HepG2 (cell line): Measurements from ENCODE around the gene PARD3. TPM values are rescaled to one million over a fixed set of nuclear protein-coding genes. Genes with fewer than 3 reads are reported as not detected.

Experiments
- ATAC-seq: fragments of 200-7000 bp; cut with Tn5 transposase; 3 replicates; pipeline ENCODE4 v1.9.1; 2020; ENCODE audit warnings: mild to moderate bottlenecking, moderate library complexity
- BruUV-seq: library from RNA; stranded (reverse); fragments of 400-500 nt; replicated peaks from 2 replicates; lab custom pipeline; 2021; lab: Mats Ljungman, UMichigan
- CTCF ChIA-PET: fragments of 300-600 bp; formaldehyde crosslinking; extraction: SDS; loops from one replicate; lab custom pipeline; 2021; ENCODE audit warnings: low total read pairs, inconsistent platforms, low intra/inter-chr PET ratio; lab: Yijun Ruan, JAX
- POLR2A ChIA-PET: fragments of 350-600 bp; sonication (Branson Sonifier 250); formaldehyde crosslinking; loops from one replicate; lab custom pipeline; 2020; ENCODE audit warnings: antibody characterized with exemption, inconsistent platforms; lab: Yijun Ruan, JAX
- DNase-seq: peaks from one replicate; pipeline ENCODE4 v3.0.0-alpha.2; 2015; ENCODE audit warnings: low spot score
- FAIRE-seq: peaks from 3 replicates; lab custom pipeline; 2011; peaks lifted over from hg19 to GRCh38; lab: Jason Lieb, UNC
- H2AFZ ChIP-seq: one replicate; pipeline ENCODE4 v1.6.1; 2011; ENCODE audit warnings: low read length, inconsistent platforms
- H3K27ac ChIP-seq: fragments of 300-600 bp; 3 replicates; pipeline ENCODE4 v1.8.0; 2011; ENCODE audit warnings: mixed run types, mild to moderate bottlenecking, mixed read lengths, low read length, inconsistent platforms; ENCODE audit not compliant: insufficient read depth; ENCODE audit errors: extremely low read length
- H3K27me3 ChIP-seq, 2 experiments: fragments of 200-600 bp in 1 of 2; 2 replicates in 1 of 2; 3 replicates in 1 of 2; pipeline versions ENCODE4 v1.6.0 to v1.8.0; 2011; ENCODE audit warnings: low read length in 2 of 2, mild to moderate bottlenecking in 2 of 2, moderate library complexity in 2 of 2, inconsistent platforms in 1 of 2; ENCODE audit not compliant: insufficient read depth in 2 of 2, control insufficient read depth in 1 of 2
- H3K36me3 ChIP-seq, 2 experiments: fragments of 200-600 bp in 1 of 2; replicated peaks in 1 of 2; 2 replicates in 1 of 2; 3 replicates in 1 of 2; pipeline versions ENCODE4 v1.5.1 to v1.8.0; 2011; ENCODE audit warnings: low read length in 2 of 2, inconsistent platforms in 1 of 2; ENCODE audit not compliant: insufficient read depth in 2 of 2, control insufficient read depth in 1 of 2
- H3K4me1 ChIP-seq: 2 replicates; pipeline ENCODE4 v1.5.1; 2012; ENCODE audit warnings: low read length, inconsistent platforms; ENCODE audit not compliant: insufficient read depth
- H3K4me2 ChIP-seq: 2 replicates; pipeline ENCODE4 v1.6.0; 2011; ENCODE audit warnings: low read depth, low read length, inconsistent platforms
- H3K4me3 ChIP-seq, 3 experiments: fragments of 200-600 bp in 1 of 3; sonication (generic), shearing (Covaris generic) in 1 of 3; replicated peaks in 1 of 3; 2 replicates each; pipeline ENCODE4 v1.5.1; 2011 to 2016; ENCODE audit warnings: low read length in 3 of 3, inconsistent platforms in 2 of 3, low read depth in 2 of 3, mild to moderate bottlenecking in 2 of 3, control low read depth in 1 of 3, mixed read lengths in 1 of 3; ENCODE audit not compliant: insufficient read depth in 1 of 3
- H3K79me2 ChIP-seq: one replicate; pipeline ENCODE4 v1.6.1; 2011; ENCODE audit warnings: low read length, inconsistent platforms; ENCODE audit not compliant: insufficient read depth
- H3K9ac ChIP-seq: 2 replicates; pipeline ENCODE4 v1.6.0; 2011; ENCODE audit warnings: mild to moderate bottlenecking, low read depth, low read length, inconsistent platforms; ENCODE audit not compliant: insufficient read depth
- H3K9me3 ChIP-seq: 2 replicates; pipeline ENCODE4 v1.5.1; 2012; ENCODE audit warnings: mild to moderate bottlenecking, low read length
- H4K20me1 ChIP-seq: 2 replicates; pipeline ENCODE4 v1.6.0; 2011; ENCODE audit warnings: inconsistent platforms, mild to moderate bottlenecking, low read length, moderate library complexity; ENCODE audit not compliant: insufficient read depth
- ATF1 ChIP-seq: IDR thresholded peaks from 2 replicates; pipeline ENCODE4 v1.6.1; 2016; ENCODE audit warnings: mild to moderate bottlenecking, control low read depth
- RCOR2 ChIP-seq: IDR thresholded peaks from 2 replicates; pipeline ENCODE4 v1.6.1; 2016; ENCODE audit warnings: missing biosample characterization, missing genetic modification reagents
- TERF1 ChIP-seq: sonication (generic); formaldehyde crosslinking; IDR thresholded peaks from 2 replicates; pipeline ENCODE4 v1.8.0; 2022; ENCODE audit warnings: mild to moderate bottlenecking, missing genetic modification reagents, moderate library complexity
- ZNF207 ChIP-seq: fragments of 450-650 bp; IDR thresholded peaks from 2 replicates; pipeline ENCODE4 v1.6.1; 2016; ENCODE audit warnings: antibody characterized with exemption, borderline replicate concordance
- ZNF337 ChIP-seq: sonication (generic); formaldehyde crosslinking; IDR thresholded peaks from 2 replicates; pipeline ENCODE4 v1.5.1; 2020; ENCODE audit warnings: missing genetic modification reagents, low read depth, mild to moderate bottlenecking, borderline replicate concordance
- ZNF513 ChIP-seq: sonication (generic); formaldehyde crosslinking; conservative IDR thresholded peaks from 2 replicates; pipeline ENCODE4 v1.5.0; 2020; ENCODE audit warnings: missing genetic modification reagents
- ZNF547 ChIP-seq: sonication (generic); formaldehyde crosslinking; IDR thresholded peaks from 2 replicates; pipeline ENCODE4 v1.5.1; 2020; ENCODE audit warnings: mild to moderate bottlenecking, missing genetic modification reagents
- ZNF816 ChIP-seq: sonication (generic); formaldehyde crosslinking; IDR thresholded peaks from 2 replicates; pipeline ENCODE4 v1.8.0; 2022; ENCODE audit warnings: missing genetic modification reagents, mild to moderate bottlenecking, borderline replicate concordance
- WGBS: methylation state at CpG from one replicate; pipeline ENCODE4 v1.1.6; 2017; ENCODE audit warnings: low lambda C conversion rate; 5-methylcytosine and 5-hydroxymethylcytosine counted together
- in situ Hi-C: cut with HindIII; loops from 2 replicates; pipeline ENCODE4 v1.10.0; 2017; ENCODE audit warnings: low pct_unique_long_range_greater_than_20kb; ENCODE audit not compliant: extremely low pct_ligation_motif_present
- intact Hi-C: fragments of 100-400 bp; cut with micrococcal nuclease; formaldehyde crosslinking; loops from one replicate; pipeline ENCODE4 v1.10.0; 2022; ENCODE audit not compliant: unreplicated experiment
- polyA plus RNA-seq, 8 experiments: library from polyadenylated mRNA; depleted of rRNA in 3 of 8; stranded (reverse) in 7 of 8; unstranded in 1 of 8; fragments of >200 nt; fragmentation: Illumina TruSeq in 4 of 8; extraction: Trizol in 4 of 8; gene quantifications; 2 replicates each; pipeline versions ENCODE4 v1.2.1 to v1.2.3, GENCODE V29; 2011 to 2016; ENCODE audit warnings: low read depth in 4 of 8, missing spikeins in 1 of 8, mixed read lengths in 1 of 8; ENCODE audit not compliant: insufficient read depth in 1 of 8
- total RNA-seq, 5 experiments: library from RNA; depleted of rRNA; stranded (reverse); fragments of >200 nt; fragmentation: Illumina TruSeq; extraction: Trizol; gene quantifications; 2 replicates each; pipeline ENCODE4 v1.2.3, GENCODE V29; 2016; ENCODE audit warnings: low read depth in 1 of 5

PARD3 gene
- total and polyA plus RNA-seq, 2 of the 13 experiments (the other 11 are each of a cell fraction or from before 2014, with no cell fraction given) = 40.9 to 60.0 TPM

GRCh38 chr10:34699904-34700517 is 115.1 kb downstream of the PARD3 start:
- no peaks in the 10 kb centered on the region for H3K9me3 ChIP-seq
- no peak overlapping the region for H3K9ac ChIP-seq
- peaks cover 65% of the 10 kb centered on the region for H3K4me1 ChIP-seq
- in situ Hi-C loops (no loop called here), intact Hi-C loops (no loop called here)
- no peak overlapping the region for H3K4me3 ChIP-seq
- CTCF ChIA-PET = no interaction called here
- H3K4me2 ChIP-seq = no peak overlapping the region
- ATAC-seq = no peak
- no peak overlapping the region for H3K27ac ChIP-seq
- peaks cover 3 to 8% of the 10 kb centered on the region in 2 experiments; a peak in 4 of 5 replicates for H3K36me3 ChIP-seq
- peaks cover 70% of the 10 kb centered on the region for H3K79me2 ChIP-seq
- no TSS peak for BruUV-seq
- no peaks in the 10 kb centered on the region; a peak in 1 of 5 replicates for H3K27me3 ChIP-seq
- H4K20me1 ChIP-seq = peaks cover 11% of the 10 kb centered on the region
- 78% methylated on average over 4 of the region's 4 CpGs for WGBS
- POLR2A ChIA-PET = no interaction called here
- DNase-seq = no peak
- no peak for FAIRE-seq
- H2AFZ ChIP-seq = no peak overlapping the region
- no peak for TF ChIP-seq ZNF547 (CRISPR knock-in tag)
- TF ChIP-seq ATF1 (CRISPR knock-in tag) = no peak
- TF ChIP-seq RCOR2 (CRISPR knock-in tag) = no peak
- no peak for TF ChIP-seq ZNF337 (CRISPR knock-in tag)
- no peak for TF ChIP-seq ZNF513 (CRISPR knock-in tag)
- TF ChIP-seq TERF1 (CRISPR knock-in tag) = no peak
- no peak for TF ChIP-seq ZNF816 (CRISPR knock-in tag)
- no peak for TF ChIP-seq ZNF207
